Measurements from ENCODE around the gene PHF11.
"Not testable (repeated sequence)": the region's sequence is repeated elsewhere in the genome, so short reads cannot be mapped to it uniquely, and the experiment has no call there.

The PHF11 gene

GRCh38 chr13:49550942-49551644 is 55.3 kb downstream of the PHF11 start:
- no peak for DNase-seq

- no peak for DNase-seq
Observed at GRCh38 chr13:49553888-49554287, 58.1 kb downstream of the PHF11 start.

- DNase-seq = no peak
Observed at GRCh38 chr13:49554387-49554786, 58.6 kb downstream of the PHF11 start.

- DNase-seq = no peak
Observed at GRCh38 chr13:49559006-49559405, 63.3 kb downstream of the PHF11 start.

- DNase-seq = peak; percentile 37
Observed at GRCh38 chr13:49560270-49561061, 64.7 kb downstream of the PHF11 start.

GRCh38 chr13:49561062-49561410 is 65.3 kb downstream of the PHF11 start:
- no peak for DNase-seq

GRCh38 chr13:49563516-49563915 is 67.8 kb downstream of the PHF11 start:
- DNase-seq = no peak

- DNase-seq = not testable (repeated sequence)
Observed at GRCh38 chr13:49565461-49565860, 69.7 kb downstream of the PHF11 start.

GRCh38 chr13:49566461-49566860 is 70.7 kb downstream of the PHF11 start:
- DNase-seq = no peak

GRCh38 chr13:49567491-49567890 is 71.7 kb downstream of the PHF11 start:
- DNase-seq = no peak

GRCh38 chr13:49569993-49570689 is 74.4 kb downstream of the PHF11 start:
- no peak for DNase-seq

GRCh38 chr13:49571299-49572240 is 75.8 kb downstream of the PHF11 start:
- DNase-seq = no peak
